Karpas-422 (cell line): Measurements from ENCODE around the gene CTNNBL1. TPM values are rescaled to one million over a fixed set of nuclear protein-coding genes. Genes with fewer than 3 reads are reported as not detected.
A peak's percentile ranks its signal among the peaks of the same experiment; 100 is the strongest.
"Not testable (repeated sequence)": the region's sequence is repeated elsewhere in the genome, so short reads cannot be mapped to it uniquely, and the experiment has no call there.

Experiments
- DNase-seq: peaks from one replicate; pipeline ENCODE4 v3.0.0-alpha.2; 2015
- H2AFZ ChIP-seq: fragments of 200-600 bp; sonication (generic); 2 replicates; pipeline ENCODE4 v1.6.1; 2014; ENCODE audit warnings: antibody characterized with exemption, low read length, mixed read lengths
- H3K27ac ChIP-seq: fragments of 200-600 bp; sonication (generic); 2 replicates; pipeline ENCODE4 v1.5.1; 2014; ENCODE audit warnings: mild to moderate bottlenecking, low read length, moderate library complexity
- H3K27me3 ChIP-seq: fragments of 200-600 bp; sonication (generic); 2 replicates; pipeline ENCODE4 v1.6.1; 2014; ENCODE audit warnings: low read length, mixed read lengths
- H3K36me3 ChIP-seq: fragments of 200-600 bp; sonication (generic); 2 replicates; pipeline ENCODE4 v1.6.1; 2014; ENCODE audit warnings: low read length, mixed read lengths; ENCODE audit not compliant: insufficient read depth
- H3K4me1 ChIP-seq: fragments of 200-600 bp; sonication (generic); 2 replicates; pipeline ENCODE4 v1.6.1; 2014; ENCODE audit warnings: mild to moderate bottlenecking, low read length, mixed read lengths
- H3K4me2 ChIP-seq: fragments of 200-600 bp; sonication (generic); 2 replicates; pipeline ENCODE4 v1.6.1; 2014; ENCODE audit warnings: low read length, low read depth, mild to moderate bottlenecking; ENCODE audit not compliant: poor library complexity, severe bottlenecking
- H3K4me3 ChIP-seq: fragments of 200-600 bp; sonication (generic); 2 replicates; pipeline ENCODE4 v1.5.1; 2014; ENCODE audit warnings: mild to moderate bottlenecking, antibody characterized with exemption, low read length, mixed read lengths
- H3K79me2 ChIP-seq: fragments of 200-600 bp; sonication (generic); 2 replicates; pipeline ENCODE4 v1.6.1; 2014; ENCODE audit warnings: mild to moderate bottlenecking, low read length, mixed read lengths
- H3K9ac ChIP-seq: fragments of 200-600 bp; sonication (generic); 2 replicates; pipeline ENCODE4 v1.6.0; 2014; ENCODE audit warnings: low read length
- H3K9me2 ChIP-seq: fragments of 200-600 bp; sonication (generic), shearing (Covaris generic); replicated peaks from 2 replicates; pipeline ENCODE4 v1.6.0; 2014; ENCODE audit warnings: mild to moderate bottlenecking, low read length, moderate library complexity; ENCODE audit not compliant: insufficient read depth
- H3K9me3 ChIP-seq: fragments of 300-700, 200-600 bp; sonication (generic); 2 replicates; pipeline ENCODE4 v1.6.1; 2014; ENCODE audit warnings: low read length, mixed read lengths
- H4K20me1 ChIP-seq: fragments of 200-600 bp; sonication (generic); 2 replicates; pipeline ENCODE4 v1.6.1; 2014; ENCODE audit warnings: mild to moderate bottlenecking, antibody characterized with exemption, low read length, low read depth; ENCODE audit not compliant: insufficient read depth
- total RNA-seq: library from RNA; depleted of rRNA; stranded (reverse); fragments of >200 nt; shearing (Covaris generic); gene quantifications from 2 replicates; pipeline ENCODE4 v1.2.3, GENCODE V29; 2014; ENCODE audit warnings: low replicate concordance

CTNNBL1 gene
- total RNA-seq, 1 experiment from 2014 or later: 70.0 TPM

DNA sequence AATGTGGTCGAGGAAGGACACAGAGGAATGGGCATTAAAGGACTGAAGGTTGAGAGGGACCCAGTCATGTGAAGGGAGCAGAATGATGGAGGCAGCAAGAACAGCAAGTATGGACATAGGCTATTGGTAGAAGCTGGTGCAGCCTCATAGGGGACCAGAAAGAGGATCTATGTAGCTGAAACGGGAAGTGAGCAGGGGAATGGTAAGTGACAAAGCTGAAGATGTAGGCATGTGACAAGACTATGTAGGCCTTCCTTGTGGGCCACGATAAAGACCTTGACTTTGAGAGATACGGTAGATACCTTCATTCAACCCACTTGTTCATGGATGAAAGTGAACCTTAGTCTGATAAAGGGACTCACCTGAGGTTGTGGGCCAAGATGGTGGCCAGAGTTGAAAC, 3.5 kb downstream of the CTNNBL1 start:
- Histone ChIP-seq H3K4me2 (peak overlapping the region; percentile 59), H3K36me3 (peaks cover 25% of the 10 kb centered on the region), H3K9me2 (no peaks in the 10 kb centered on the region), H4K20me1 (no peaks in the 10 kb centered on the region), H3K9ac (peak overlapping the region; percentile 51), H3K9me3 (no peaks in the 10 kb centered on the region), H2AFZ (peak overlapping the region; percentile 63; the same call in 1 of the 2 replicates), H3K4me3 (peak overlapping the region; percentile 12; the same call in 1 of the 2 replicates), H3K27me3 (no peaks in the 10 kb centered on the region), H3K4me1 (peaks cover 59% of the 10 kb centered on the region), H3K79me2 (peaks cover 77% of the 10 kb centered on the region), H3K27ac (peak overlapping the region; percentile 80)
- peak; percentile 90 for DNase-seq

GRCh38 chr20:37699202-37699601, 5.4 kb downstream of the CTNNBL1 start:
- Histone ChIP-seq H3K4me1 (peaks cover 62% of the 10 kb centered on the region), H3K4me2 (no peak overlapping the region), H3K9me3 (no peaks in the 10 kb centered on the region), H3K9ac (no peak overlapping the region), H3K9me2 (no peaks in the 10 kb centered on the region), H3K4me3 (no peak overlapping the region), H3K79me2 (peaks cover 93% of the 10 kb centered on the region), H3K27me3 (no peaks in the 10 kb centered on the region), H3K36me3 (peaks cover 25% of the 10 kb centered on the region), H3K27ac (no peak overlapping the region), H2AFZ (no peak overlapping the region), H4K20me1 (no peaks in the 10 kb centered on the region)
- DNase-seq: no peak

DNA sequence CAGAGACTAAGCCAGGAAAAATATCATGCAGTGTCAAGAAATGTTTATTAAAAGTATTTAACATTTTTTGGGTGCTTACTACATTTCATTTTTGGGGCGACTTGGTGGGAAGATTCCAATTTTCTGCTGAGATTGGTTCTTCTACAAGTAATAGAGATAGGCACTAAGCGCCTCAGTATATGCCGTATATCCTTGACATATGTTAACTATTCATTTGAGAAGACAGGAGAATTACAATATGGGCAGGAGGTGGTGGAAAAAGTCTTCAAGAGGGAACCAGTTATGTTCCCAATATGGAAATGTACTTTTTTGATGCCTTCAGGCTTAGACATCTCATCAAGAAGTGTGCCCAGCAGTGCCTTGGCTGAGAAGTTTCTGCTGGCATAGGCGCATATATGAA, 6.5 kb downstream of the CTNNBL1 start:
- Histone ChIP-seq H2AFZ (no peak overlapping the region), H4K20me1 (no peaks in the 10 kb centered on the region)

GRCh38 chr20:37701676-37702075, 7.8 kb downstream of the CTNNBL1 start:
- DNase-seq, H3K27ac ChIP-seq, H3K9ac ChIP-seq, H3K9me2 ChIP-seq, H2AFZ ChIP-seq, H3K27me3 ChIP-seq, H3K4me2 ChIP-seq, H4K20me1 ChIP-seq, H3K4me3 ChIP-seq, H3K9me3 ChIP-seq: not testable (repeated sequence)
- H3K36me3 ChIP-seq: peaks cover 28% of the 10 kb centered on the region
- H3K79me2 ChIP-seq: peaks cover 97% of the 10 kb centered on the region
- H3K4me1 ChIP-seq: peaks cover 47% of the 10 kb centered on the region

More for the DNA sequence above, 6.5 kb downstream of the CTNNBL1 start:
- Histone ChIP-seq H3K4me2 (no peak overlapping the region), H3K79me2 (peaks cover 93% of the 10 kb centered on the region), H3K27ac (no peak overlapping the region), H3K36me3 (peaks cover 25% of the 10 kb centered on the region), H3K4me3 (no peak overlapping the region), H3K27me3 (no peaks in the 10 kb centered on the region), H3K9ac (no peak overlapping the region), H3K4me1 (peaks cover 56% of the 10 kb centered on the region), H3K9me2 (no peaks in the 10 kb centered on the region), H3K9me3 (no peaks in the 10 kb centered on the region)
- no peak for DNase-seq

DNA sequence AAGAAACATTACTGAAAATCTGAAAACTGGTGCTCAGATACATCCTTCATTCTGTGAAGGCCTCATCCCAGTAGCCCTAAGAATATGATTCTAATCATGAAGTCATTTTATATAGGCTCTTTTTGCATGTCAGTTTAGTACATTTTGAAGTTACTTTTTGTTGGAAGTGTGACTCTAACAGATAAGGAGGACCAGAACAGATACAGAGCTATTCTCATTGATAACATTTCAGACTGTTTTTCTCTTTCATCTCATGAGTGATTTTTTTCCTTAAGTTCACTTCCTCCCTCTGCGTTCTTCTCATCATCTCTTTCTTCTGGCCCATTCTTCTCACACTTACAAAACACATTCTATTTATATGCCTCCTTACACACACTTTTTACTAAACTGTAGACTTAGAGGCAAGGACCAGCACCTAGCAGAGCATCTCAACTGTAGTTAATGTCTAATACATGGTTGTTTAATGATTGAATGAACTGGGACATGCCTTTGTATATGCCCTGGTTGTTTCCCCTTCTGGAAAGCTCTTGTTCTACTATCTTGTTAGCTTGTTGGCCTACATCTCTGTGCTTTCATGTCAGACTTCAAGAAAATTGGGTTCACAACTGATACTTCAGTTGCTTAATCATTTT, 8.7 kb downstream of the CTNNBL1 start:
- Histone ChIP-seq H3K27me3 (no peaks in the 10 kb centered on the region), H2AFZ (no peak overlapping the region), H3K4me3 (no peak overlapping the region), H3K9me3 (no peaks in the 10 kb centered on the region), H3K4me1 (peaks cover 39% of the 10 kb centered on the region), H4K20me1 (no peaks in the 10 kb centered on the region), H3K27ac (peak overlapping the region; percentile 14; the same call in 1 of the 2 replicates), H3K79me2 (peaks cover 100% of the 10 kb centered on the region), H3K36me3 (peaks cover 26% of the 10 kb centered on the region), H3K9ac (no peak overlapping the region), H3K9me2 (no peaks in the 10 kb centered on the region), H3K4me2 (no peak overlapping the region)
- DNase-seq: no peak

- Histone ChIP-seq H3K79me2 (peaks cover 100% of the 10 kb centered on the region), H4K20me1 (no peaks in the 10 kb centered on the region; the same call in 1 of the 2 replicates), H3K4me2 (no peak overlapping the region), H3K9me3 (no peaks in the 10 kb centered on the region), H3K27me3 (no peaks in the 10 kb centered on the region), H3K9me2 (no peaks in the 10 kb centered on the region), H3K4me1 (peaks cover 31% of the 10 kb centered on the region), H3K9ac (no peak overlapping the region), H3K36me3 (peaks cover 19% of the 10 kb centered on the region), H2AFZ (no peak overlapping the region), H3K27ac (no peak overlapping the region), H3K4me3 (no peak overlapping the region)
- DNase-seq: no peak
These were observed 9.4 kb downstream of the CTNNBL1 start for GRCh38 chr20:37703035-37703845.

GRCh38 chr20:37704955-37705354, 11.1 kb downstream of the CTNNBL1 start:
- no peaks in the 10 kb centered on the region for H3K27me3 ChIP-seq
- H3K27ac ChIP-seq: no peak overlapping the region
- H3K79me2 ChIP-seq: peaks cover 100% of the 10 kb centered on the region
- H4K20me1 ChIP-seq: no peaks in the 10 kb centered on the region; the same call in 1 of the 2 replicates
- H3K36me3 ChIP-seq: peaks cover 10% of the 10 kb centered on the region; the same call in 1 of the 2 replicates
- no peak overlapping the region for H3K4me2 ChIP-seq
- H3K4me1 ChIP-seq: peaks cover 27% of the 10 kb centered on the region
- H2AFZ ChIP-seq: no peak overlapping the region
- no peak overlapping the region for H3K9ac ChIP-seq
- H3K9me3 ChIP-seq: no peaks in the 10 kb centered on the region
- DNase-seq: no peak
- H3K9me2 ChIP-seq: no peaks in the 10 kb centered on the region
- H3K4me3 ChIP-seq: no peak overlapping the region

- no peak for DNase-seq
- Histone ChIP-seq H3K9me3 (no peaks in the 10 kb centered on the region), H3K4me3 (no peak overlapping the region), H3K4me1 (peaks cover 14% of the 10 kb centered on the region), H3K4me2 (no peak overlapping the region), H2AFZ (no peak overlapping the region), H3K9me2 (no peaks in the 10 kb centered on the region), H3K27me3 (no peaks in the 10 kb centered on the region), H3K36me3 (peaks cover 10% of the 10 kb centered on the region; the same call in 1 of the 2 replicates), H3K79me2 (peaks cover 100% of the 10 kb centered on the region), H3K9ac (no peak overlapping the region), H4K20me1 (no peaks in the 10 kb centered on the region; the same call in 1 of the 2 replicates), H3K27ac (no peak overlapping the region)
These were observed 12.5 kb downstream of the CTNNBL1 start for GRCh38 chr20:37706298-37706697.
